NK-92 (cell line): Measurements from ENCODE around the gene HS2ST1.
"Not testable (repeated sequence)": the region's sequence is repeated elsewhere in the genome, so short reads cannot be mapped to it uniquely, and the experiment has no call there.

ENCODE experiments used
- DNase-seq: peaks from one replicate; lab custom pipeline; 2025; ENCODE audit not compliant: unreplicated experiment; lab: John Stamatoyannopoulos, UW

Gene HS2ST1

GRCh38 chr1:86914601-86914997, at the start of gene HS2ST1:
Gene HS2ST1 (plus strand): TSS chr1:86914635.
- no peak for DNase-seq

- no peak for DNase-seq
These were observed 48.3 kb upstream of the HS2ST1 start for GRCh38 chr1:86865973-86866637.

DNA sequence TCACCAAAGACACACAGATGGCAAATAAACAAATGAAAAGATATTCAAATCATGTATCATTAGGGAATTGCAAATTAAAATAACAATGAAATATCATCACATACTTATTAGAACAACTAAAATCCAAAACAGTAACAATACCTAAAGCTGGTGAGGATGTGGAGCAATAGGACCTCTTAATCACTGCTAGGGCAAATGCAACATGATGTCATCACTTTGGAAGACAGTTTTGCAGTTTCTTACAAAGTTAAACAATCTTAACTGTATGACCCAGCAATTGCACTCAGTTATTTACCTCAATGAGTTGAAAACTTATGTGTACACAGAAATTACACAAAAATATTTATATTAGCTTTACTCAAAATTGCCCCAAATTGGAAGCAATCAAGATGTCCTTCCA, 47.8 kb upstream of the HS2ST1 start:
- no peak for DNase-seq

GRCh38 chr1:86867278-86867677, 47.2 kb upstream of the HS2ST1 start:
- not testable (repeated sequence) for DNase-seq

GRCh38 chr1:86868477-86868876, 46.0 kb upstream of the HS2ST1 start:
- no peak for DNase-seq

DNA sequence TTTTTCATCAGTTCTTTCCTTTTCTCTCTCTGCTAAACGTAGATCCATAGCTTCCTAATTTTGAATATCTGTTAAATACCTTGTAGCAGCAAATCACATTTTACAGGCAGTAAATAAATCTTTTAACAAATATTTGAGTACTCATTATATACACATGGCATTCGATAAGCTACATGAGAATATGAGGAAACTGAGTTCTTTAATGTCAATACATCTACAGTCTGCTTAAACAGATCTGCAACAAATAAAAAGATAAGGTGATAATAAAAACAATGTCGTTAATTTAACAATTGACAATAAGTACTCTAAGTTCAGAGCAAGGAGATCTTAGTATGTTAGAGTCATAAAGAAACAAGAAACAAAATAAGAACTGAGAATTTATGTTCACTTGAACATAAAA, 43.4 kb upstream of the HS2ST1 start:
- no peak for DNase-seq

DNA sequence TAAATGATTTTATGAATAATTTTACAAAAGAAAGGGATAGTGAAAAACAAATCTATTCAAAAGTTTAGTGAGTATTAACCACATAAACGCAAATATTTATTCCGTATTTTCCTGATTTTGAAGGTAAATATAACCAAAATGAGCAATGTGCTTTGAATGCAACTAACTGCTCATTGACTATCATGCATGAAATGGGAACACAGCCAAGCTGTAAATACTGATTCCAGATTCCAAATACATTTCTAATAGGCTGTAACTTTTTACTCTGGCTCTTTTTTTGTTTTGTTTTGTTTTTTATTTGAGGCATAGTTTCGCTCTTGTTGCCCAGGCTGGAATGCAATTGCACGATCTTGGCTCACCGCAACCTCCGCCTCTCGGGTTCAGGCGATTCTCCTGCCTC, 42.3 kb upstream of the HS2ST1 start:
- DNase-seq = no peak

DNA sequence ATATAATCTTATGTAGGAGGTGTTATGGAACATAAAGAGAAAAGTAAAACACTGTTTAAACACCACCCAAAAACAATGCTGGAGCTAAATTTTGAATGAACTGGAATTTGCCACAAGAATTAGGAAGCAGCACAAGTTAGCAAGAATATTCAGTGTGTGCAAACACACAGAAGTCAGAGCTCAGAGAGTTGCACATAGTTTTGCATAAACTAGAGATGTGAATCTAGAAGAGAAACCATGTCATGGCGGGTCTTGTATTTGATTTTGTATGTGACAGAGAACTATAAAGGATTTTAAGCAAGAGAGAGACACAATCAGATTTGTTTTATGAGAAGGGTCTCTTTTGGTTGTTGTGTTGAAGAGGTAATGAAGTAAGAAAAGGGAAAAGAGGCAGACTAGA, 38.7 kb upstream of the HS2ST1 start:
- no peak for DNase-seq

DNA sequence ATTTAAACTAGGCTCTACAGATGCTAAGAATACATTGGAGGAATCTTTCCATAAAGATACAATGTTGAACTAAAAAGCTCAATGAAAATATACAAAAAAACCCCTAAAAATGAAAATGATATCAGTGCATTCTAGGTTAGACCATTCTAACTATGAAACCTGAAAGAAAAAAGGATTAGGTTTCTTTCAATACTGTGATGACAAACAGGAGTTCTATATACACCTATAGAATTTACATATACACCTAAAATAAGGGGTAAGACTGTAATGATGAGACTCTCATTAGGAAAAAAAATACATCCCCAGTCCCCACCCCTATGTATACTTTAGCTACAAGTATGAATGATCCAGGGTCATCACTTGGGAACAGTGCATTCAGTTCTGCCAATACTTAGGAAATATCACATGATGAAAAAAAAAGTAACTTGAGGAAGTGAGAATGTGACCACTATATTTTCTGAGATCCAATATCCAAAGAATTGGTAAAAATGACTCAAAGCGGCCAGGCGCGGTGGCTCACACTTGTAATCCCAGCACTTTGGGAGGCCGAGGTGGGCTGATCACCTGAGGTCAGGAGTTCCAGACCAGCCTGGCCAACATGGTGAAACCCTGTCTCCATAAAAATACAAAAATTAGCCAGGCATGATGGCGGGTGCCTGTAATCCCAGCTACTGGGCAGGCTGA, 26.8 kb upstream of the HS2ST1 start:
- no peak for DNase-seq

GRCh38 chr1:86888327-86888726, 26.1 kb upstream of the HS2ST1 start:
- no peak for DNase-seq

DNA sequence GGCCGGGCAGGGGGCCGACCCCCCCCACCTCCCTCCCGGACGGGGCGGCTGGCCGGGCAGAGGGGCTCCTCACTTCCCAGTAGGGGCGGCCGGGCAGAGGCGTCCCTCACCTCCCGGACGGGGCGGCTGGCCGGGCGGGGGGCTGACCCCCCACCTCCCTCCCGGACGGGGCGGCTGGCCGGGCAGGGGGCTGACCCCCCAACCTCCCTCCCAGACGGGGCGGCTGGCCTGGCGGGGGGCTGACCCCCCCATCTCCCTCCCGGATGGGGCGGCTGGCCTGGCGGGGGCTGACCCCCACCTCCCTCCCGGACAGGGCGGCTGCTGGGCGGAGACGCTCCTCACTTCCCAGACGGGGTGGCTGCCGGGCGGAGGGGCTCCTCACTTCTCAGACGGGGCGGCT, 15.0 kb upstream of the HS2ST1 start:
- not testable (repeated sequence) for DNase-seq

- DNase-seq = no peak
These were observed 8.6 kb upstream of the HS2ST1 start for GRCh38 chr1:86905875-86906274.

- no peak for DNase-seq
These were observed 8.0 kb upstream of the HS2ST1 start for GRCh38 chr1:86906419-86906818.

GRCh38 chr1:86912281-86912900, 2.0 kb upstream of the HS2ST1 start:
- DNase-seq = no peak

DNA sequence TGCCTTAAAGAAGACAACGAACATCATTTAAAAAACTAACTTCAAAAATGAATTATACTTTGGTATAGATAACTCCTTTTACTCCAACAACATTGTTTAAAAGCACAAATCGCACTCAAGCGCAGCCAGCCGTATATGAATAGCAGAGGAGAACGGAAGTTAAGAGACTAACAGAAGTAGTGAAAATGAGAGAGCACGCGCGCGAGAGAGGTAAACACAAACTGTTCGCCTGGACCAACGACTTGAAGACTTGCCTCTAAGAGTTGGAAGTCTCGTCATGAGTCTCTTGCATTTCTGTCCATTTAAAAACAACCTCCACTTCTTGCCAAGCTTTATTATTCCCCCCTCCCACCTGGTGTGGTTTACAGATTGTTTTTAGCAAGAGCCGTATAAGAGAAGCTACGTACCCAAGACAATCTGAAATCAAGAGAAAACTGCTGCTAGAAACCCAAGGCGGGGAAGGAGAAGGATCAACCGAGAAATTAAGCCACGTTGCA, 988 bp upstream of the HS2ST1 start:
- DNase-seq = no peak

DNA sequence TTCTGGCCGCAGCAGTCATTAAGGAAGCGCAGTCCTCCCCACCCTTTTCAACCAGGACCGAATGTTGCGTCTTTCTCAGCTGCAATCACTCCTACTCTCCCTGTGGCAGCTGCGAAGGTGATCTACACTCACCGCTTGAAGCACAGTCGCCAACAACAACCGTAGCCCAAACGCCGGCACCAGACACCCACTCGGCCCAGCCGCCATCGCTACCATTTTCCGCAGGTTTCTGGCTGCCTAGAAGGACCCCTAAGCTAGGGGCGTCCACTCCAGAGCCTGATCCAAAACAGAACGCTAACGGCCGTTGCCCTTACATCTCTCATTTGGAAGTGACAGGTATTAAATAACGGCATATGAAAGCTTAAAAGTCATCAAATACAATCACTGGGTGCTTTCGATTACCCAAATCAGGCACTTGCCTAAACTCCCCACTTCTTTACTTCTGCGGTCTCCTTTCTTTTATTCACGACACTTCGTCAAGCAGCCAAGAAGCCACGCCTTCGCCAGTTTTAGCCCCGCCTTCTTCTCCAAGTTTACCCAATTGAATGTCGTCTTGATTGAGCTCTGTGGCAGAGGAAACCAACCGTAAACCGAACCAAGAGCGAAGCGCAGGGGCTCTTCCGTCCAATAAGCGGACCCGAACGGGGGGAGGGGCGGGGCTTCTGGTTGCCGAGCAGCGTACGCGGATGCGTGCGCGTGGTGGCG, 387 bp upstream of the HS2ST1 start, which contains the start of gene SELENOF:
TSS of gene SELENOF (minus strand) at position 231 of the 705 bp plus-strand sequence. CDS start at position 216, 15 bp downstream.
- DNase-seq = peak; percentile 94

DNA sequence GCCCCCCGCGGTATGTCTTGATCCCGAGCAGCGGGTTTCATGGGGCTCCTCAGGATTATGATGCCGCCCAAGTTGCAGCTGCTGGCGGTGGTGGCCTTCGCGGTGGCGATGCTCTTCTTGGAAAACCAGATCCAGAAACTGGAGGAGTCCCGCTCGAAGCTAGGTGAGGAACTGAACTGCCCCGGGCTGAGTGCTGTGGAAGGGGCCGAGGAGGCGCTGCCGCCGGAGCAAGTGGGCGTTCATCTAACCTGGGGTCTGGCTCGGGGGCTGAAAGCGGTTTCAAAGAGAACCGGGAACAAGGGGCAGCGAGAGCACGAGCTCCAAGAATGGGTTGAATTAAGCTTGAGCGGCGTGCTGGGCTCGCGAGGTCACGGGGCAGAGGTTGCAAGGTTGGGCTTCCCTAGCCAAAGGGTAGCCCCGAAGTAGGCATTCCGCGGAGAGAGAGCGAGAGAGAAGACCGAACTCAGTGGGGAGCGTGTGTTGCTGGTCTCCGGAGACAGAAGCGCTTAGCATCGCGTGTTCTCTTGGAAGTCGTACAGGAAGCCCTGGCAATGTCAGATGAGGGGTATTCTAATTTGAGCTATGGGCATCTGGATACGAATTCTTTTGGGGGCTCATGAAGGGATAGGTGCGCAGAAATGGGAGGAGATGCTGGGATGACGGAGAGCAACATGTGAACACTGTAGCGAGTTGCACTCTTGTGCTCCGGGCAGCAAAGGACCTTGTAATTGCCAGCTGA, 732 bp downstream of the HS2ST1 start:
- DNase-seq = no peak

- no peak for DNase-seq
These were observed 1.4 kb downstream of the HS2ST1 start for GRCh38 chr1:86915737-86916235.

- no peak for DNase-seq
These were observed 2.3 kb downstream of the HS2ST1 start for GRCh38 chr1:86916752-86917151.

GRCh38 chr1:86922445-86922844, 8.0 kb downstream of the HS2ST1 start:
- no peak for DNase-seq
